Measurements from ENCODE around the gene MRPL52. TPM values are rescaled to one million over a fixed set of nuclear protein-coding genes. Genes with fewer than 3 reads are reported as not detected.

The MRPL52 gene
- total and polyA plus RNA-seq, 7 experiments from 2014 or later = 32.9 to 189 (median 58.5) TPM

DNA sequence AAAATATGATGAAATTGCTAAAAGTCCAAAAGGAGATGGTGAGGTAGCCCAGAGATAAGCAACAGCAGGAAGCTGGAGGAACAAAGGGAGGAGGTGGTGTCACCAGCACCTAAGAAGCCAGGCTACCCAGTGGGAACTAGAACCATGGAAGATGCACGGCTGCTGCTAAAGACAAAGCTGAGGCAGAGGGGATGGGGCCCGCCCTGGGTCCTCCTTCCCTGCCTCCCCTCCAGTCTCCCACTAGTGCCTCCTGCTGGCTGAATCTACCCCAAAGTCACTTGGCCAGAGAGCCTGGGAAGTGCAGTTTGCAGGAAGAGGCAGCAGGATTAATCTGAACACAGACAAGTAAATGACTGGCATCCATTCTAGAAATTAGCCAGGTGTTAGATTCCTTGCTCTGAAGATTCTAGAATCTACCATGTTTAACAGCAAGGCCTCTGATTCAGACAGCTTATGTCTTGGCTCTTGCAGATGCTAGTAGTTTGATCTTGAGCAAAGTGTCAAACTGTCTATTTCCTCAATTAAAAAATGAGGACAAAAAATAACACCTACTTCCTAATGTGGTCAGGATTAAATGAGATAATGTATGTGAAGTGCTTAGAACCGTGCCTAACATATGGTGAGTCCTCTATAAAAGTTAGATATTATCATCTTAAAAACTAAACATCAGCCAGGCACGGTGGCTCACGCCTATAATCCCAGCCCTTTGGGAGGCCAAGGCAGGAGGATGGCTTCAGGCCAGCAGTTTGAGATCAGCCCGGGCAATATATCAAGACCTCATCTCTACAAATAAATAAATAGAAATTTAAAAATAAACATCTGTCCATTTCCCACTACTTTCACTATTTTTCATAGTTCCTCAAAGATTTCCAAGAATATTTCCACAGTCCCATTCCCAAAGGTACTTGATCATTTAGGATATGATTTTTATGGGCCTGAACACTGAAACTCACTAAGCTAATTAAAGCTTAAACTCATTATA, 36.0 kb downstream of the MRPL52 start:
- Histone ChIP-seq H3K36me3 (ENCODE audit: control insufficient read depth in 2 of 3, insufficient read depth in 3 of 3, low read length in 3 of 3) (no peaks in the 10 kb centered on the region), H3K27ac (ENCODE audit: low read depth, low read length) (no peak overlapping the region), H3K27me3 (ENCODE audit: control insufficient read depth in 2 of 2, insufficient read depth in 2 of 2, low read length in 2 of 2) (no peaks in the 10 kb centered on the region), H3K4me1 (ENCODE audit: control insufficient read depth in 2 of 2, insufficient read depth in 2 of 2, low read length in 2 of 2) (peaks cover 11 to 21% of the 10 kb centered on the region in 2 donors), H3K4me3 (ENCODE audit: low read length) (no peak overlapping the region), H3K9me3 (ENCODE audit: control insufficient read depth in 2 of 3, low read length in 3 of 3) (no peaks in the 10 kb centered on the region)
- DNase-seq (no peak), ATAC-seq (no peak)
- H3K27me3 Mint-ChIP-seq = peaks cover 0 to 18% (median 0%) of the 10 kb centered on the region in 5 donors
- ChIA-PET CTCF (interaction anchor here (1.0 to 4.8 kb wide), 4 partner anchors 11 to 23 kb away, joined by 3 to 23 read pairs (median 6); no protein-coding TSS in a partner anchor), POLR2A (interaction anchor here (0.5 to 1.4 kb wide), 4 partner anchors 16 to 829 kb away, joined by 3 to 4 read pairs (median 3); partner anchors contain the start of gene HAUS4)
- H3K36me3 Mint-ChIP-seq = peaks cover 0 to 15% (median 0%) of the 10 kb centered on the region in 5 donors
- peaks cover 7 to 33% (median 19%) of the 10 kb centered on the region in 7 donors for H3K4me1 Mint-ChIP-seq
- intact Hi-C loops (cut with micrococcal nuclease) = no loop called here
- peak overlapping the region in 6 of 9 donors; percentile 22 to 77 (median 62) for H3K27ac Mint-ChIP-seq
- H3K9me3 Mint-ChIP-seq = peaks cover 0 to 6% (median 0%) of the 10 kb centered on the region in 11 donors
- H3K4me3 Mint-ChIP-seq = no peak overlapping the region

DNA sequence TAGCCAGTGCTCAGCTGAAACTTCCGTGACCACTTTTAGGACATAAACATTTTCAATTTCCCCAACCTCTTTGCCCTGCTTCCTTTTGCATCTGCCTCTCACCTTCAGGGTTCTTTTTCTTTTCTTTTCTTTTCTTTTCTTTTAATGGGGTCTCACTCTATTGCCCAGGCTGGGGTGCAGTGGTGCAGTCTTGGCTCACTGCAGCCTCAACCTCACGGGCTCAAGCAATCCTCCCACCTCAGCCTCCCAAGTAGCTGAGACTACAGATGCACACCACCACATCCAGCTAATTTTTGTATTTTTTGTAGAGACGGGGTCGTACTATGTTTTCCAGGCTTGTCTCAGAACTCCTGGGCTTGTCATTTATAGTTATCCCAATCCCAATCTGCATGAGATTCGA, 37.2 kb downstream of the MRPL52 start:
- no peaks in the 10 kb centered on the region for H3K27me3 ChIP-seq (ENCODE audit: control insufficient read depth in 2 of 2, insufficient read depth in 2 of 2, low read length in 2 of 2)
- no peak overlapping the region for H3K4me3 Mint-ChIP-seq
- H3K9me3 Mint-ChIP-seq = peaks cover 0 to 1% (median 0%) of the 10 kb centered on the region in 11 donors
- peaks cover 9 to 37% (median 22%) of the 10 kb centered on the region in 7 donors for H3K4me1 Mint-ChIP-seq
- peaks cover 0 to 7% (median 0%) of the 10 kb centered on the region in 5 donors for H3K27me3 Mint-ChIP-seq
- ChIA-PET CTCF (interaction anchor here (1.5 to 1.6 kb wide), 2 partner anchors 12 to 22 kb away, joined by 5 to 6 read pairs; no protein-coding TSS in a partner anchor), POLR2A (interaction anchor here (1.0 to 1.4 kb wide), 4 partner anchors 15 to 90 kb away, joined by 3 to 4 read pairs (median 3); partner anchors contain the start of gene HAUS4)
- no peak for DNase-seq
- H3K27ac ChIP-seq (ENCODE audit: low read depth, low read length) = no peak overlapping the region
- intact Hi-C loops (cut with micrococcal nuclease) = no loop called here
- peaks cover 0 to 4% (median 0%) of the 10 kb centered on the region in 3 experiments for H3K36me3 ChIP-seq (ENCODE audit: control insufficient read depth in 2 of 3, insufficient read depth in 3 of 3, low read length in 3 of 3)
- peaks cover 0 to 9% (median 0%) of the 10 kb centered on the region in 5 donors for H3K36me3 Mint-ChIP-seq
- ATAC-seq = no peak
- peak overlapping the region in 7 of 9 donors; percentile 15 to 77 (median 62) for H3K27ac Mint-ChIP-seq
- H3K9me3 ChIP-seq (ENCODE audit: control insufficient read depth in 2 of 3, low read length in 3 of 3) = no peaks in the 10 kb centered on the region
- H3K4me1 ChIP-seq (ENCODE audit: control insufficient read depth in 2 of 2, insufficient read depth in 2 of 2, low read length in 2 of 2) = peaks cover 12 to 21% of the 10 kb centered on the region in 2 donors
- no peak overlapping the region for H3K4me3 ChIP-seq (ENCODE audit: low read length)

- H3K27ac Mint-ChIP-seq = peak overlapping the region; percentile 97 to 99 (median 98)
- DNase-seq = no peak
- intact Hi-C loops (cut with micrococcal nuclease) = loop anchor here (1.0 to 5.0 kb wide), 14 partner anchors 13 to 450 kb away; partner anchors contain the start of genes DAD1 (in 2 of the 2), MRPL52 (in 2 of the 2), OXA1L (in 2 of the 2) and RBM23 (in 2 of the 2)
- H3K27me3 Mint-ChIP-seq = no peaks in the 10 kb centered on the region
- peaks cover 4 to 17% (median 8%) of the 10 kb centered on the region in 5 donors for H3K36me3 Mint-ChIP-seq
- H3K4me1 Mint-ChIP-seq = peaks cover 27 to 50% (median 35%) of the 10 kb centered on the region in 7 donors
- H3K4me1 ChIP-seq (ENCODE audit: control insufficient read depth in 2 of 2, insufficient read depth in 2 of 2, low read length in 2 of 2) = peaks cover 20 to 33% of the 10 kb centered on the region in 2 donors
- CTCF ChIA-PET = interaction anchor here (0.6 to 5.2 kb wide), 10 partner anchors 14 to 314 kb away, joined by 3 to 75 read pairs (median 6); partner anchors contain the start of gene REM2
- peak overlapping the region; percentile 86 to 98 (median 95) for H3K4me3 Mint-ChIP-seq
- peaks cover 11 to 38% (median 22%) of the 10 kb centered on the region in 3 experiments for H3K36me3 ChIP-seq (ENCODE audit: control insufficient read depth in 2 of 3, insufficient read depth in 3 of 3, low read length in 3 of 3)
- H3K9me3 Mint-ChIP-seq = no peaks in the 10 kb centered on the region
- peak overlapping the region; percentile 72 for H3K4me3 ChIP-seq (ENCODE audit: low read length)
- no peaks in the 10 kb centered on the region for H3K27me3 ChIP-seq (ENCODE audit: control insufficient read depth in 2 of 2, insufficient read depth in 2 of 2, low read length in 2 of 2)
- no peaks in the 10 kb centered on the region for H3K9me3 ChIP-seq (ENCODE audit: control insufficient read depth in 2 of 3, low read length in 3 of 3)
- no peak for ATAC-seq
- peak overlapping the region; percentile 86 for H3K27ac ChIP-seq (ENCODE audit: low read depth, low read length)
- POLR2A ChIA-PET = interaction anchor here (0.7 to 8.6 kb wide), 18 partner anchors 9 to 311 kb away, joined by 3 to 145 read pairs (median 4); partner anchors contain the start of genes ACIN1, C14orf119, DAD1 and MRPL52
Observed at GRCh38 chr14:22870811-22871223, 41.1 kb downstream of the MRPL52 start.

- Mint-ChIP-seq H3K4me1 (peaks cover 30 to 52% (median 37%) of the 10 kb centered on the region in 7 donors), H3K27ac (peak within 1 kb of the TSS; percentile 97 to 99 (median 98))
Observed at GRCh38 chr14:22871224-22872032, 41.7 kb downstream of the MRPL52 start, which contains the start of gene LRP10. TSS of gene LRP10 (plus strand) at chr14:22871740. CDS start at chr14:22872304, 564 bp downstream.

GRCh38 chr14:22872033-22872832, 42.5 kb downstream of the MRPL52 start:
- H3K36me3 ChIP-seq (ENCODE audit: control insufficient read depth in 2 of 3, insufficient read depth in 3 of 3, low read length in 3 of 3) = peaks cover 15 to 52% (median 27%) of the 10 kb centered on the region in 3 experiments
- H3K27ac ChIP-seq (ENCODE audit: low read depth, low read length) = peak overlapping the region; percentile 86
- H3K4me1 ChIP-seq (ENCODE audit: control insufficient read depth in 2 of 2, insufficient read depth in 2 of 2, low read length in 2 of 2) = peaks cover 20 to 33% of the 10 kb centered on the region in 2 donors
- H3K9me3 ChIP-seq (ENCODE audit: control insufficient read depth in 2 of 3, low read length in 3 of 3) = no peaks in the 10 kb centered on the region
- H3K27me3 ChIP-seq (ENCODE audit: control insufficient read depth in 2 of 2, insufficient read depth in 2 of 2, low read length in 2 of 2) = no peaks in the 10 kb centered on the region
- Mint-ChIP-seq H3K4me3 (peak overlapping the region; percentile 87 to 98 (median 95)), H3K9me3 (no peaks in the 10 kb centered on the region), H3K4me1 (peaks cover 26 to 49% (median 29%) of the 10 kb centered on the region in 7 donors), H3K27ac (peak overlapping the region; percentile 83 to 98 (median 94)), H3K27me3 (no peaks in the 10 kb centered on the region), H3K36me3 (peaks cover 4 to 21% (median 12%) of the 10 kb centered on the region in 5 donors)
- H3K4me3 ChIP-seq (ENCODE audit: low read length) = peak overlapping the region; percentile 72
- ChIA-PET CTCF (interaction anchor here (0.6 to 5.2 kb wide), 16 partner anchors 12 to 306 kb away, joined by 3 to 75 read pairs (median 5); partner anchors contain the start of gene REM2), POLR2A (interaction anchor here (1.2 to 8.6 kb wide), 12 partner anchors 10 to 316 kb away, joined by 3 to 145 read pairs (median 8); partner anchors contain the start of genes OXA1L, PRMT5, RBM23 and REM2)
- peak; percentile 57 for ATAC-seq
- intact Hi-C loops (cut with micrococcal nuclease) = loop anchor here (1.0 to 5.0 kb wide), 9 partner anchors 14 to 302 kb away; partner anchors contain the start of genes ACIN1 (in 1 of the 2), C14orf119 (in 1 of the 2), DAD1 (in 1 of the 2) and OXA1L (in 1 of the 2)
- DNase-seq = peak; percentile 55 to 76 (median 69)

More at GRCh38 chr14:22871224-22872032, 41.7 kb downstream of the MRPL52 start, which contains the start of gene LRP10:
- Mint-ChIP-seq H3K36me3 (peaks cover 4 to 22% (median 12%) of the 10 kb centered on the region in 5 donors), H3K9me3 (no peaks in the 10 kb centered on the region), H3K27me3 (no peaks in the 10 kb centered on the region), H3K4me3 (peak within 1 kb of the TSS; percentile 87 to 98 (median 95))
- ChIA-PET CTCF (interaction anchor here (0.7 to 5.2 kb wide), 14 partner anchors 11 to 315 kb away, joined by 3 to 75 read pairs (median 4); partner anchors contain the start of gene REM2), POLR2A (interaction anchor here (0.7 to 8.6 kb wide), 22 partner anchors 9 to 315 kb away, joined by 3 to 145 read pairs (median 4); partner anchors contain the start of genes ACIN1, C14orf119, DAD1 and MRPL52)
- intact Hi-C loops (cut with micrococcal nuclease) = loop anchor here (1.0 to 5.0 kb wide), 19 partner anchors 13 to 450 kb away; partner anchors contain the start of genes DAD1 (in 2 of the 2), MRPL52 (in 2 of the 2), OXA1L (in 2 of the 2) and PRMT5 (in 2 of the 2)
- Histone ChIP-seq H3K27ac (ENCODE audit: low read depth, low read length) (peak within 1 kb of the TSS; percentile 86), H3K4me3 (ENCODE audit: low read length) (peak within 1 kb of the TSS; percentile 72), H3K9me3 (ENCODE audit: control insufficient read depth in 2 of 3, low read length in 3 of 3) (no peaks in the 10 kb centered on the region), H3K36me3 (ENCODE audit: control insufficient read depth in 2 of 3, insufficient read depth in 3 of 3, low read length in 3 of 3) (peaks cover 15 to 44% (median 24%) of the 10 kb centered on the region in 3 experiments), H3K27me3 (ENCODE audit: control insufficient read depth in 2 of 2, insufficient read depth in 2 of 2, low read length in 2 of 2) (no peaks in the 10 kb centered on the region), H3K4me1 (ENCODE audit: control insufficient read depth in 2 of 2, insufficient read depth in 2 of 2, low read length in 2 of 2) (peaks cover 20 to 33% of the 10 kb centered on the region in 2 donors)
- ATAC-seq (peak; percentile 86), DNase-seq (peak; percentile 59 to 82 (median 73))
